K562 (cell line): ENCODE measurements around the gene ADAMTS2. TPM values are rescaled to one million over a fixed set of nuclear protein-coding genes. Genes with fewer than 3 reads are reported as not detected.

Experiments
- ATAC-seq: fragments of 200-7000 bp; cut with Tn5 transposase; 3 replicates; pipeline ENCODE4 v1.9.1; 2020; ENCODE audit warnings: moderate library complexity
- BruUV-seq: library from RNA; stranded (reverse); fragments of 400-500 nt; replicated peaks from 2 replicates; lab custom pipeline; 2021; lab: Mats Ljungman, UMichigan
- CTCF ChIA-PET: fragments of 300-600 bp; formaldehyde crosslinking; extraction: SDS; loops from one replicate; lab custom pipeline; 2021; ENCODE audit warnings: low intra/inter-chr PET ratio; lab: Yijun Ruan, JAX
- POLR2A ChIA-PET: fragments of 300-600, 350-650 bp; sonication (Branson Sonifier 250); formaldehyde crosslinking; extraction: SDS; loops from one replicate; lab custom pipeline; 2021; ENCODE audit warnings: antibody characterized with exemption, inconsistent platforms; lab: Yijun Ruan, JAX
- DNase-seq, 4 experiments: peaks; one replicate each; pipeline versions ENCODE4 v3.0.0 to v3.0.0-alpha.2; 2011 to 2018; ENCODE audit warnings: low spot score in 3 of 4, mixed read lengths in 3 of 4; ENCODE audit errors: extremely low read depth in 1 of 4
- FAIRE-seq: peaks from 2 replicates; lab custom pipeline; 2011; peaks lifted over from hg19 to GRCh38; lab: Jason Lieb, UNC
- H2AFZ ChIP-seq: 2 replicates; pipeline ENCODE4 v1.6.0; 2011; ENCODE audit warnings: low read depth, low read length, control low read depth, inconsistent platforms
- H3K27ac ChIP-seq: fragments of 200-600 bp; 3 replicates; pipeline ENCODE4 v1.8.0; 2011; ENCODE audit warnings: low read depth, mild to moderate bottlenecking, control low read depth, inconsistent platforms, low read length, moderate library complexity, mixed read lengths; ENCODE audit errors: extremely low read depth
- H3K27me3 ChIP-seq, 2 experiments: fragments of 300-600 bp in 1 of 2; 2 replicates in 1 of 2; 3 replicates in 1 of 2; pipeline versions ENCODE4 v1.6.0 to v1.8.0; 2011; ENCODE audit warnings: inconsistent platforms in 2 of 2, low read length in 2 of 2, mild to moderate bottlenecking in 1 of 2, mixed read lengths in 1 of 2, moderate library complexity in 1 of 2; ENCODE audit not compliant: control insufficient read depth in 2 of 2, insufficient read depth in 2 of 2
- H3K36me3 ChIP-seq: fragments of 300-600 bp; 3 replicates; pipeline ENCODE4 v1.8.0; 2011; ENCODE audit warnings: mild to moderate bottlenecking, low read length, inconsistent platforms; ENCODE audit not compliant: control insufficient read depth, insufficient read depth
- H3K4me1 ChIP-seq, 2 experiments: fragments of 200-600 bp in 1 of 2; replicated peaks in 1 of 2; 2 replicates in 1 of 2; 3 replicates in 1 of 2; pipeline versions ENCODE4 v1.5.1 to v1.8.0; 2011; ENCODE audit warnings: inconsistent platforms in 2 of 2, low read length in 2 of 2, mild to moderate bottlenecking in 1 of 2, mixed read lengths in 1 of 2, moderate library complexity in 1 of 2; ENCODE audit not compliant: control insufficient read depth in 2 of 2, insufficient read depth in 2 of 2
- H3K4me2 ChIP-seq: 2 replicates; pipeline ENCODE4 v1.6.1; 2011; ENCODE audit warnings: low read length, control low read depth, inconsistent platforms, mixed read lengths; ENCODE audit not compliant: insufficient read depth
- H3K4me3 ChIP-seq: fragments of 200-600 bp; sonication (generic), shearing (Covaris generic); 2 replicates; pipeline ENCODE4 v1.5.1; 2016; ENCODE audit warnings: control low read depth, inconsistent platforms
- H3K79me2 ChIP-seq: fragments of 200-600 bp; 3 replicates; pipeline ENCODE4 v1.8.0; 2011; ENCODE audit warnings: low read length, inconsistent platforms; ENCODE audit not compliant: control insufficient read depth, insufficient read depth
- H3K9ac ChIP-seq, 2 experiments: 2 replicates each; pipeline versions ENCODE4 v1.6.0 to v1.6.1; 2011; ENCODE audit warnings: low read depth in 2 of 2, low read length in 2 of 2, control low read depth in 1 of 2, inconsistent platforms in 1 of 2, mild to moderate bottlenecking in 1 of 2, mixed read lengths in 1 of 2; ENCODE audit not compliant: insufficient read depth in 1 of 2
- H3K9me1 ChIP-seq: one replicate; pipeline ENCODE4 v1.6.0; 2011; ENCODE audit warnings: inconsistent platforms, mild to moderate bottlenecking, low read length, moderate library complexity; ENCODE audit not compliant: control insufficient read depth, insufficient read depth
- H3K9me3 ChIP-seq: replicated peaks from 2 replicates; pipeline ENCODE4 v1.5.1; 2011; ENCODE audit warnings: low read depth, low read length, inconsistent platforms; ENCODE audit not compliant: control insufficient read depth, insufficient read depth
- H4K20me1 ChIP-seq: replicated peaks from 2 replicates; pipeline ENCODE4 v1.6.1; 2011; ENCODE audit warnings: low read length, inconsistent platforms, mixed read lengths; ENCODE audit not compliant: control insufficient read depth, insufficient read depth
- ARID1B ChIP-seq: fragments of 450-650 bp; IDR thresholded peaks from 2 replicates; pipeline ENCODE4 v1.6.1; 2016; ENCODE audit warnings: antibody characterized with exemption, mild to moderate bottlenecking, inconsistent platforms
- PTBP1 ChIP-seq: fragments of 200-400 bp; formaldehyde crosslinking; IDR thresholded peaks from 2 replicates; pipeline ENCODE4 v1.6.1; 2017; ENCODE audit warnings: low read depth, low read length
- RBM17 ChIP-seq: fragments of 200-400 bp; formaldehyde crosslinking; IDR thresholded peaks from 2 replicates; pipeline ENCODE4 v1.6.1; 2017; ENCODE audit warnings: low read depth, mild to moderate bottlenecking, low read length, borderline replicate concordance
- SMAD3 ChIP-seq: fragments of 450-650 bp; formaldehyde crosslinking; conservative IDR thresholded peaks from 2 replicates; pipeline ENCODE4 v1.4.0; 2020; ENCODE audit warnings: mild to moderate bottlenecking
- TFAP4 ChIP-seq: sonication (generic); formaldehyde crosslinking; IDR thresholded peaks from 2 replicates; pipeline ENCODE4 v1.8.0; 2022; ENCODE audit warnings: missing genetic modification reagents, mild to moderate bottlenecking, moderate library complexity, borderline replicate concordance
- TSHZ1 ChIP-seq: fragments of 250-450 bp; sonication (Bioruptor Pico); IDR thresholded peaks from 2 replicates; pipeline ENCODE4 v1.4.0; 2020; ENCODE audit warnings: mild to moderate bottlenecking, moderate library complexity
- ZKSCAN8 ChIP-seq: fragments of 200-800 bp; sonication (Bioruptor generic); IDR thresholded peaks from 2 replicates; pipeline ENCODE4 v1.6.1; 2016; ENCODE audit warnings: missing genetic modification characterization, missing compliant biosample characterization
- ZNF239 ChIP-seq: fragments of 250-450 bp; sonication (Bioruptor Pico); IDR thresholded peaks from 2 replicates; pipeline ENCODE4 v1.4.0; 2020; ENCODE audit warnings: mild to moderate bottlenecking
- ZNF511 ChIP-seq: sonication (generic); formaldehyde crosslinking; IDR thresholded peaks from 2 replicates; pipeline ENCODE4 v1.8.0; 2022; ENCODE audit warnings: mild to moderate bottlenecking, missing genetic modification reagents
- WGBS: fragments of 100-300 bp; shearing (Covaris generic); methylation state at CpG from one replicate; pipeline ENCODE4 v1.1.6; 2016; ENCODE audit warnings: low coverage, mixed read lengths; ENCODE audit not compliant: insufficient coverage; ENCODE audit errors: missing lambda C conversion rate; 5-methylcytosine and 5-hydroxymethylcytosine counted together
- in situ Hi-C: fragments of 300-500 bp; cut with MboI; formaldehyde crosslinking; loops from 4 replicates; pipeline ENCODE4 v1.15.0; 2018; ENCODE audit warnings: inconsistent platforms, mixed read lengths
- intact Hi-C: fragments of 100-400 bp; cut with micrococcal nuclease; formaldehyde crosslinking; loops from 2 replicates; pipeline ENCODE4 v1.14.2; 2022
- polyA plus RNA-seq, 8 experiments: library from polyadenylated mRNA; depleted of rRNA in 4 of 8; stranded (reverse) in 5 of 8; unstranded in 3 of 8; fragments of >200 nt; fragmentation: Nextera tagmentation in 2 of 8; fragmentation: Illumina TruSeq in 1 of 8; extraction: Ambion mirVana in 2 of 8; extraction: Trizol in 1 of 8; gene quantifications; 2 replicates each; pipeline versions ENCODE4 v1.2.1 to v1.2.3, GENCODE V29; 2011 to 2014; ENCODE audit warnings: inconsistent platforms in 1 of 8, missing spikeins in 1 of 8
- total RNA-seq, 7 experiments: library from RNA; depleted of rRNA in 6 of 7; stranded (reverse); fragments of >200 nt in 6 of 7; fragmentation: Illumina TruSeq in 2 of 7; extraction: Trizol in 2 of 7; gene quantifications; 2 replicates each; pipeline versions ENCODE4 v1.2.1 to v1.2.3, GENCODE V29; 2011 to 2021; ENCODE audit warnings: low replicate concordance in 1 of 7

The ADAMTS2 gene
- total and polyA plus RNA-seq, 9 of the 15 experiments (the other 6 are each of a cell fraction or from before 2014, with no cell fraction given), result not detected

GRCh38 chr5:179194201-179194910 is 150.9 kb downstream of the ADAMTS2 start:
- Histone ChIP-seq H3K79me2 (no peaks in the 10 kb centered on the region), H3K27me3 (peaks cover 2 to 74% of the 10 kb centered on the region in 2 experiments; a peak in 4 of 5 replicates), H3K9ac (no peak overlapping the region), H3K4me2 (no peak overlapping the region), H3K27ac (no peak overlapping the region), H2AFZ (no peak overlapping the region), H3K9me1 (no peaks in the 10 kb centered on the region), H3K4me3 (no peak overlapping the region), H4K20me1 (no peaks in the 10 kb centered on the region), H3K9me3 (no peaks in the 10 kb centered on the region), H3K36me3 (no peaks in the 10 kb centered on the region), H3K4me1 (peaks cover 0 to 4% of the 10 kb centered on the region in 2 experiments; a peak in 1 of 5 replicates)
- no peak for TF ChIP-seq ZNF511 (CRISPR knock-in tag)
- TF ChIP-seq PTBP1, result no peak
- no peak for TF ChIP-seq ZKSCAN8
- TF ChIP-seq ZNF239 (CRISPR knock-in tag), result no peak
- no peak for TF ChIP-seq TFAP4 (CRISPR knock-in tag)
- TF ChIP-seq RBM17, result no peak
- TF ChIP-seq ARID1B, result no peak
- no peak for TF ChIP-seq SMAD3
- no peak for TF ChIP-seq TSHZ1 (CRISPR knock-in tag)
- in situ Hi-C loops, result no loop called here
- ATAC-seq, result no peak
- intact Hi-C loops, result no loop called here
- ChIA-PET POLR2A (interaction anchor here (0.7 kb wide), 1 partner anchor 69 kb away, joined by 3 read pairs; no protein-coding TSS in a partner anchor), CTCF (interaction anchor here (0.6 kb wide), 1 partner anchor 298 kb away, joined by 3 read pairs; no protein-coding TSS in a partner anchor)
- no TSS peak for BruUV-seq
- DNase-seq, result no peak
- under 1% methylated on average over 15 of the region's 15 CpGs for WGBS
- FAIRE-seq, result no peak
